Duodenal mucosa (tissue), 2 donors: ENCODE measurements around the gene BEAN1.

ENCODE experiments used
- H3K27ac ChIP-seq: one replicate; pipeline ENCODE4 v1.7.0; 2013; ENCODE audit warnings: low read depth, low read length
- H3K27me3 ChIP-seq, 2 donors: one replicate each; pipeline ENCODE4 v1.7.0; 2013; ENCODE audit warnings: low read length in 2 of 2, control low read depth in 1 of 2; ENCODE audit not compliant: insufficient read depth in 2 of 2, control insufficient read depth in 1 of 2
- H3K36me3 ChIP-seq, 2 donors: one replicate each; pipeline ENCODE4 v1.7.0; 2013; ENCODE audit warnings: low read length in 2 of 2, control low read depth in 1 of 2; ENCODE audit not compliant: insufficient read depth in 2 of 2, control insufficient read depth in 1 of 2
- H3K4me1 ChIP-seq, 2 donors: one replicate each; pipeline ENCODE4 v1.7.0; 2013; ENCODE audit warnings: low read length in 2 of 2, control low read depth in 1 of 2; ENCODE audit not compliant: insufficient read depth in 2 of 2, control insufficient read depth in 1 of 2
- H3K4me3 ChIP-seq, 2 donors: one replicate each; pipeline ENCODE4 v1.7.0; 2013; ENCODE audit warnings: low read length in 2 of 2, low read depth in 1 of 2
- H3K9ac ChIP-seq, 2 donors: one replicate each; pipeline ENCODE4 v1.7.0; 2013; ENCODE audit warnings: low read length in 2 of 2, low read depth in 1 of 2
- H3K9me3 ChIP-seq, 2 donors: one replicate each; pipeline ENCODE4 v1.7.0; 2013; ENCODE audit warnings: low read length in 2 of 2, control low read depth in 1 of 2; ENCODE audit not compliant: control insufficient read depth in 1 of 2

BEAN1 gene

GRCh38 chr16:66427036-66427860 lies at the start of gene BEAN1:
Gene BEAN1, plus strand, starts transcription at chr16:66427295. Its CDS starts 10,382 bp downstream, at chr16:66437677.
- H3K4me1 ChIP-seq, result peaks cover 0 to 4% of the 10 kb centered on the region in 2 donors
- no peaks in the 10 kb centered on the region for H3K36me3 ChIP-seq
- no peak within 1 kb of the TSS for H3K9ac ChIP-seq
- H3K4me3 ChIP-seq, result peak within 1 kb of the TSS; percentile 9 to 53
- H3K27ac ChIP-seq, result no peak within 1 kb of the TSS
- peaks cover 45 to 57% of the 10 kb centered on the region in 2 donors for H3K27me3 ChIP-seq
- H3K9me3 ChIP-seq, result no peaks in the 10 kb centered on the region

- no peak overlapping the region for H3K27ac ChIP-seq
- H3K9ac ChIP-seq, result no peak overlapping the region
- H3K4me1 ChIP-seq, result peaks cover 4 to 10% of the 10 kb centered on the region in 2 donors
These were observed 49.8 kb upstream of the BEAN1 start for GRCh38 chr16:66377324-66377723.

GRCh38 chr16:66378741-66379570 lies 48.1 kb upstream of the BEAN1 start:
- Histone ChIP-seq H3K27me3 (no peaks in the 10 kb centered on the region), H3K27ac (no peak overlapping the region), H3K4me1 (peaks cover 4 to 10% of the 10 kb centered on the region in 2 donors), H3K36me3 (no peaks in the 10 kb centered on the region), H3K9me3 (no peaks in the 10 kb centered on the region), H3K4me3 (no peak overlapping the region), H3K9ac (no peak overlapping the region)

More at GRCh38 chr16:66377324-66377723, 49.8 kb upstream of the BEAN1 start:
- H3K4me3 ChIP-seq, result no peak overlapping the region
- no peaks in the 10 kb centered on the region for H3K27me3 ChIP-seq
- H3K36me3 ChIP-seq, result no peaks in the 10 kb centered on the region
- H3K9me3 ChIP-seq, result no peaks in the 10 kb centered on the region

- Histone ChIP-seq H3K27me3 (no peaks in the 10 kb centered on the region), H3K36me3 (no peaks in the 10 kb centered on the region), H3K9ac (no peak overlapping the region), H3K9me3 (no peaks in the 10 kb centered on the region), H3K4me1 (peaks cover 4 to 10% of the 10 kb centered on the region in 2 donors), H3K27ac (no peak overlapping the region), H3K4me3 (no peak overlapping the region)
These were observed 47.5 kb upstream of the BEAN1 start for GRCh38 chr16:66379571-66379941.

GRCh38 chr16:66380421-66380820 lies 46.7 kb upstream of the BEAN1 start:
- H3K27me3 ChIP-seq, result no peaks in the 10 kb centered on the region
- no peaks in the 10 kb centered on the region for H3K36me3 ChIP-seq
- no peaks in the 10 kb centered on the region for H3K9me3 ChIP-seq
- no peak overlapping the region for H3K4me3 ChIP-seq
- H3K27ac ChIP-seq, result no peak overlapping the region
- no peak overlapping the region for H3K9ac ChIP-seq
- H3K4me1 ChIP-seq, result peaks cover 4 to 10% of the 10 kb centered on the region in 2 donors

GRCh38 chr16:66381585-66382170 lies 45.4 kb upstream of the BEAN1 start:
- peaks cover 4 to 10% of the 10 kb centered on the region in 2 donors for H3K4me1 ChIP-seq
- H3K27ac ChIP-seq, result no peak overlapping the region
- H3K36me3 ChIP-seq, result no peaks in the 10 kb centered on the region
- H3K27me3 ChIP-seq, result no peaks in the 10 kb centered on the region
- H3K9me3 ChIP-seq, result no peaks in the 10 kb centered on the region
- H3K9ac ChIP-seq, result no peak overlapping the region
- H3K4me3 ChIP-seq, result no peak overlapping the region

GRCh38 chr16:66382171-66382965 lies 44.7 kb upstream of the BEAN1 start:
- H3K9ac ChIP-seq, result no peak overlapping the region
- no peak overlapping the region for H3K4me3 ChIP-seq
- H3K9me3 ChIP-seq, result no peaks in the 10 kb centered on the region
- H3K4me1 ChIP-seq, result peaks cover 4 to 14% of the 10 kb centered on the region in 2 donors
- peaks cover 0 to 5% of the 10 kb centered on the region in 2 donors for H3K27me3 ChIP-seq
- no peak overlapping the region for H3K27ac ChIP-seq
- no peaks in the 10 kb centered on the region for H3K36me3 ChIP-seq

GRCh38 chr16:66382966-66383299 lies 44.2 kb upstream of the BEAN1 start:
- peaks cover 4 to 14% of the 10 kb centered on the region in 2 donors for H3K4me1 ChIP-seq
- H3K9me3 ChIP-seq, result no peaks in the 10 kb centered on the region
- H3K27ac ChIP-seq, result no peak overlapping the region
- peaks cover 0 to 6% of the 10 kb centered on the region in 2 donors for H3K27me3 ChIP-seq
- H3K9ac ChIP-seq, result no peak overlapping the region
- H3K4me3 ChIP-seq, result no peak overlapping the region
- H3K36me3 ChIP-seq, result no peaks in the 10 kb centered on the region

GRCh38 chr16:66383551-66383950 lies 43.5 kb upstream of the BEAN1 start:
- H3K27ac ChIP-seq, result peak overlapping the region; percentile 25
- H3K9me3 ChIP-seq, result no peaks in the 10 kb centered on the region
- H3K4me3 ChIP-seq, result no peak overlapping the region
- no peak overlapping the region for H3K9ac ChIP-seq
- H3K36me3 ChIP-seq, result no peaks in the 10 kb centered on the region
- H3K4me1 ChIP-seq, result peaks cover 3 to 14% of the 10 kb centered on the region in 2 donors
- peaks cover 0 to 6% of the 10 kb centered on the region in 2 donors for H3K27me3 ChIP-seq
